NCI-H460 (cell line): ENCODE results near the gene AOPEP. TPM values are rescaled to one million over a fixed set of nuclear protein-coding genes. Genes with fewer than 3 reads are reported as not detected.
"Not testable (repeated sequence)": the region's sequence is repeated elsewhere in the genome, so short reads cannot be mapped to it uniquely, and the experiment has no call there.

ENCODE experiments used
- DNase-seq: peaks from one replicate; pipeline ENCODE4 v3.0.0-alpha.2; 2016; ENCODE audit warnings: low read depth; ENCODE audit errors: extremely low read depth
- total RNA-seq: library from RNA; depleted of rRNA; stranded (reverse); fragments of >200 nt; shearing (Covaris generic); gene quantifications from 2 replicates; pipeline ENCODE4 v1.2.3, GENCODE V29; 2014

AOPEP gene
- total RNA-seq, 1 experiment from 2014 or later, result 27.0 TPM

DNA sequence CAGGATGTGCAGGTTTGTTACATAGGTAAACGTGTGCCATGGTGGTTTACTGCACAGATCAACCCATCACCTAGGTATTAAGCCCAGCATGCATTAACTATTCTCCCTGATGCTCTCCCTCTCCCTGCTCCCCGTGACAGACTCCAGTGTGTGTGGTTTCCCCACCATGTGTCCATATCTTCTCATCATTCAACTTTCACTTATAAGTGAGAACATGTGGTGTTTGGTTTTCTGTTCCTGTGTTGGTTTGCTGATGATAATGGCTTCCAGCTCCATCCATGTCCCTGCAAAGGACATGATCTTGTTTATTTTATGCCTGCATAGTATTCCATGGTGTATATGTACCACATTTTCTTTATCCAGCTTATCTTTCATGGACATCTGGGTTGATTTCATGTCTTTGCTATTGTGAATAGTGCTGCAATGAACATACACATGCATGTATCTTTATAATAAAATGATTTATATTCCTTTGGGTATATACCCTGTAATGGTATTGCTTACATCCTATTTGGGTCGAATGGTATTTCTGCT is 103.6 kb downstream of the AOPEP start:
- DNase-seq, result not testable (repeated sequence)

DNA sequence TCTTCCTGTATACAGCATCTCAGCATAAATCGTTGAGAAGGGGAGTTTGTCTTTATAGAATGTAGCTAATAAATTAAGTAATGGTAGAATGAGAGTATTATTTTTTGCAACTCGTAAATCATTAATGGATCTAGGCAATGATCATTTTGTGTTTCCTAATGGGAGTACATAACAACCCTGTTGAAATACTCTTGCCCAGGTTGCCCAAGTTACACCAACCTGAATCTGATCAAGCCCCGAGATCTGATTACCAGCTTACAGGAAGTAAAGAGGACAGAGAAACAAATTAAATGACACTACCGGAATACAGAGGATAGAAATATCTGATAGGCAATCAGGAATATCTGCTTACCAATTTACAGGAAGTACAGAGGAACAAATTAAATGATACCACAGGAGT is 107.3 kb downstream of the AOPEP start:
- no peak for DNase-seq

DNA sequence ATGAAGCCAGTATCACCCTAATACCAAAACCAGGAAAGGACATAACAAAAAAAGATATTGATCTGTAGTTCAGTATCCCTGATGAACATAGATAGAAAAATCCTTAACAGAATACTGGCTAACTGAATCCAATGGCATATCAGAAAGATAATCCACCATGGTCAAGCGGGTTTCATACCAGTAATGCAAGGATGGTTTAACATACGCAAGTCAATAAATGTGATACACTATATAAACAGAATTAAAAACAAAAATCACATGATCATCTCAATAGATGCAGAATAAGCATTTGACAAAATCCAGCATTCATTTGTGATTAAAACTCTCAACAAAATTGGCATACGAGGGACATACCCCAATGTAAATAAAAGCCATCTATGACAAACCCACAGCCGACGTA is 110.9 kb downstream of the AOPEP start:
- no peak for DNase-seq

DNA sequence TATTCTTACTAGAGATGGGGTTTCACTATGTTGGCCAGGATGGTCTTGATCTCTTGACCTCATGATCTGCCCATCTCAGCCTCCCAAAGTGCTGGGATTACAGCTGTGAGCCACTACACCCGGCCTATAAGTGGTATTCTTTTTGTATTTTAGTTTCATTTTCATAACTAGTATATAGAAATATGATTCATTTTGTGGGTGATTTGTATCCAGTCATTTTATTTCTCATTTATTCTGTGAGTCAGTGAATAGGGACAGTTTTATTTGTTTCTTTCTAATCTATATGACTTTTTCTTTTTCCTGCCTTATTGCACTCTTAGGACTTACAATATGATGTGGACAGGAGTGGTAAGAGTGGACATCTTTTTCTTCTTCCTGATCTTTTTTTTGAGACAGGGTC is 112.9 kb downstream of the AOPEP start:
- DNase-seq, result no peak

DNA sequence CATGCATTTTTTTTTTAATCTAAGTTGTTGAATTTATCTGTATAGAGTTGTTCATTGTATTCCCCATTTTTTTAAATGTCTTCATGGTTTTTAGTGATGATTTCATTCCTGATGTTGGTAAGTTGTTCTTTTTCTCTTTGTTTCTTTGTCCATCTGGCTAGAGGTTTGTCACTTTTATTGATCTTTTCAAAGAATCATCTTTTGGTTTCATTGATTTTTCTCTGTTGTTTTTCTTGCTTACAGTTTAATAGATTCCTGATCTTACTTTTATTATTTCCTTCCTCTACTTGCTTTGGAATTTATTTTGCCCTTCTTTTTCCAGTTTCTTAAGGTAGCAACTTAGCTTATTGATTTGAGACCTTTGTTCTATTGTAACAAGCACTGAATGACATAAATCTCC is 114.2 kb downstream of the AOPEP start:
- no peak for DNase-seq

DNA sequence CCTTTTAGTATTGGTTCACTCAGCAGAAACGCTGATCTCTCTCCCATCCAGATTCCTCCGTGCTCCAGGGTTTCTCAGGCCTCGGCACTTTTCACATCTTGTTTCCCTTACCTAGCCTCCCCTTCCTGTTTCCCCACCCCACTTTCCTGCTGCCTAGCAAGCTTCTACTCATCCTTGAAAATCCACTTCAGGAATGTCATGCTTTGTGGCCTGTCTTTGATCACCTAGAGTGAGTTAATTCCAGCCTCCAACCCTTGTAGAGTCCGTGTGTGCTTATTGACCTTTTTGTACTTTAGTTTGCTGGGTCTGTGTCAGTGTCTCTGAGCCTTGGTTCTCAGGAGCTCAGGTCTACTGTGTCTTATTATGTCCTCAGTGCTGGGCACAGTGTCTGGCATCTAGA is 116.6 kb downstream of the AOPEP start:
- no peak for DNase-seq

DNA sequence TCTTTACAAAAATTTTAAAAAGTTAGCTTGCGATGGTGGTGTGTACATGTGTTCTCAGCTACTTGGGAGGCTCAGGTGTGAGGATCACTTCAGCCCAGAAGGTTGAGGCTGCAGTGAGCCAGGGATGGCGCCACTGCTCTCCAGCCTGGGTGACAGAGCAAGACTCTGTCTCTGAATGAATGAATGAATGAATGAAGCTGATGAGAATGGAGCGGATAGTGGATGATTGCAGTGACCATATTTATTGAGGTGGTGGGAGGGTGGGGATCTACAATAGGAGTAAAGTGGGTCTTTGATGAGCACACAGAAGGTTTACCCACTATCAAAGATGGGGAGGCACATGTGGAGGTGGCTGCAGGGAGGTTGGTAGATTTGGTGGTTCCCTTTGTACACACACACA is 120.2 kb downstream of the AOPEP start:
- no peak for DNase-seq

DNA sequence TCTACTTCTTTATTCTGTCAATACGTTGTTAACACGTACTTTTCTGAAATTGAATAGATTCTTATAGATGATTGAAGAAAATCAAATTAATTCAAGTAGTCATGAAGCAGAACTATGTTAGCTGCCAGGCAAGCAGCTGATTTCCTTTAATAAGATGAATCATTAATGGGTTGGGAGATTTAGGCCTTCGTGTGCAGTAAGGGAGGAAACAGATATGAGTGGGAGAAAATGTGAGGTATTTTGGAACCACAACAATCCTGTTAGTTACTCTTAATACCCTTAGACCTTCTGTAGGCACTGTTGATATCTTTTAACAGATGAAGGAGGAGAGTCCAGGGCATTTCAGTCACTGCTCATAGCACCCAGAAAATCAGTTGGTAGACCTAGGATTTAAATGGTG is 121.0 kb downstream of the AOPEP start:
- DNase-seq, result no peak

DNA sequence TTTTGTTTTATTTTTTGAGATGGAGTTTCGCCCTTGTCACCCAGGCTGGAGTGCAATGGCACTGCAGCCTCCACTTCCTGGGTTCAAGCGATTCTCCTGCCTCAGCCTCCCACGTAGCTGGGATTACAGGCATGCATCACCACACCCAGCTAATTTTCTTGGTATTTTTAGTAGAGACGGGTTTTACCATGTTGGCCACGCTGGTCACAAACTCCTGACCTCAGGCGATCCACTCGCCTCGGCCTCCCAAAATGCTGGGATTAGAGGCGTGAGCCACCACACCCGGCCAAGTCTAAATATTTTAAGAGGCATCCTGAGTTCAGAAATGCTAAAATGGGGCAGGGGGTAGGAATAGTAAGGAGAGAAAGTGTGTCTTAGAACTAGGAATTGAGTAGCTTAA is 122.3 kb downstream of the AOPEP start:
- DNase-seq, result not testable (repeated sequence)

DNA sequence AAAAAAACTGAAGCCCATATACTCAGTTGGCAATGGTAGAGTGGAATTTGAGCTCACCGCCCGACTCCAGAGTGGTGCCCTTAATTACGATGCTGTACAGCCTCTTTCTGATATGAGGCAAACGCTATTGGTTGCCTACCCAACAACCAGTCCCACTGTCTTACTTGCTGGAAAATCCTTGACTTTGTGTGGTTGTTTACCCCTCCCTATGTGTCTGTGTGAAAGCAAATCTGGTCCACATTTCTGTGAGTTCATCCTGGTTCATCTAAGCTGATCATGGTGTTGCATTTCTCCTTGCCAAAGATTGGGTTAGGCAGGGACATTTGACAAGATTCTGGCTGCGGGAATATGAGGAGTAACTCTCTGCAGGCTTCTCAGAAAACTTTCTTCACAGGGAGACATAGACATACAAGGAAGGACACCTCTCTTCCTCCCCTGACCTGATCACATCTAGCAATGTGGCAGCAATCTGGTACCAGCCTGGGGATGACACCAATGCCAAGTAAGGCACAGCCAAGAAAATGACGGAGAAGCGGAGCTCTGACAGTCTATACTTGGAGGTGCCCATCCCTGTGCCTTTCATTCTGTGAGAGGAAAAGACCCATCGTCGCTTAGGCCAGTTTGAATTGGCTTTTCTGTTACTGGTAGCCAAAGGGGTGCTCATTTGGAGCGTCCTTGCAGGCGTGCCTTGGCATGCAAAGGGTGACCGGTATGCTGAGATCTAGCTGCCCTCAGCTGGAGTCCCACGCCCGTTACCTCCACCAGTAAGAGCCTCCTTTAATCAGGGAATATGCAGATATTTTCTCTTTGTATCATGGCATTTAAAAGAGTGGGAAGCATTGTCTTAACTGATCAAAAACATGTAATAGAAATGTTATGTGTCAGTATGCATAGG is 124.3 kb downstream of the AOPEP start:
- no peak for DNase-seq

DNA sequence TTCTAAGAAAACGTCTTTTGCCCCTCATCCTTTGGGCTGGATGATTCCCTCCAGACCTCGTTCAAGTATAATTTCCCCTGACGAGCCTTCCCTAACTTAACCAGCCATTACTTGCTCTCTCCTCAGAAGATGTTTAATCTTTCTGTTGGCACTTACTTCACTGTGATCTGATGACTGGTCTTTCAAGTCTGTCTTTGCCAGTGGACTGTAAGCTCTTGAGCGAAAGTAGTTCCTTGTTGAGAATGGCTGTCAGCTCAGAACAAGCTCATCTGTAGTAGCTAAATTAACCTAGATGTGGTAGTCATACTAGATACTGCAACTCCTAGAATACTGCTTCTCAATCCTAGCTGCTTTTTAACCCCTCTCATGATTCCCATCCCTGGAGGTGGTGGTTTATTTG is 125.0 kb downstream of the AOPEP start:
- no peak for DNase-seq

DNA sequence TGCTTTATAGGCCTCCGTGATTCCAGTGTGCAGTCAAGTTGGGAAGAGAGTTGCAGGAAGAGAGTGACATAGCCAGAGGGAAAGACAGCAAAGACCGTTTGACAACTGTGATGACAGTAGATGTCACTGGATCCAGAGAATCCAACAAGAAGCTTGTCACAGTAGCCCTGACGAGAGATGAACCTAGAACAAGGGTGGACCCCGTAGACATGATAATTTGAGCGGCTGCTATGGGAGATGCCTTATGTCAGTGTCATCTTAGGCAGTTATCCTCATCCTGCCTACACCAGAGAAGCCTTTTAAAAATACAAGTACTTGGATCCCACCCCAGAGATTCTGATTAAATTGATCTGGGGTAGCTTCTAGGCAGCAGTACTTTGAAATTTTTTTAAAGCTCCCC is 125.4 kb downstream of the AOPEP start:
- DNase-seq, result no peak

DNA sequence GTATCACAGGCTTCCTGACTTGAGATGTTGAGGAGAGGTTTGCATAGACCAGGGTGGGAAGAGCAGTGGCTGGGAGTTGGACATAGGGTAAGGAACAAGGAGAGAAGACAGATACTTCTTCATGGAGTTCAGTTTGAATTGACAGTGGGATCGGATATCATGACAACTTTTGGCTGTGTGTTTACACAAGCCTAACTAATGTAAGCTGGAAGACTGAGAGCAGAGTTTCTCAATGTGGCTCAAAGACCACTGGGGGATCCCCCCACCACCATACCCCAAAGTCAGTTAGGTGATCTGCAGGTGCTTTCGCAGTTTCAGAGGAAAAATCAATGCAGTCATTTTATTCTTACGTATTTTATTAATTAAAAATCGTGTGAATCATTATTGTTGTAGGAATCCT is 125.9 kb downstream of the AOPEP start:
- no peak for DNase-seq

DNA sequence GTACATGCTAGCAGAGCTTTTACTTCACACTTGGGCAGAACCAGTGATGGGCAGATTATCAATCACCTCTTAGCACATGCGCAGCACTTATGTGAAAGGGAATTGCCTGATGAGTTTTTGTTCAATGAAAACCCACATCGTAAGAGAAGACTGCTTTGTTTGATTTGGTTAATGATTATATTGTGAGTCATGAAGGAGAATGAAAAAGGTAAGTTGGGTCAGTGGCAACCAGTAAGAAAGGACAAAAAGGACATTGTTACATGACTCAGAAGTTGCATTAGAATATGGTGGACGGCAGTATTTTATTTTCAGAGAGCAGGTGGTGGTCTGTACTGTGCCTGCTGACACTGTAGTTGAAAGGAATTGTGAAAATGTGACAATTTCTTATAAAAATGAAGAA is 127.4 kb downstream of the AOPEP start:
- DNase-seq, result no peak

DNA sequence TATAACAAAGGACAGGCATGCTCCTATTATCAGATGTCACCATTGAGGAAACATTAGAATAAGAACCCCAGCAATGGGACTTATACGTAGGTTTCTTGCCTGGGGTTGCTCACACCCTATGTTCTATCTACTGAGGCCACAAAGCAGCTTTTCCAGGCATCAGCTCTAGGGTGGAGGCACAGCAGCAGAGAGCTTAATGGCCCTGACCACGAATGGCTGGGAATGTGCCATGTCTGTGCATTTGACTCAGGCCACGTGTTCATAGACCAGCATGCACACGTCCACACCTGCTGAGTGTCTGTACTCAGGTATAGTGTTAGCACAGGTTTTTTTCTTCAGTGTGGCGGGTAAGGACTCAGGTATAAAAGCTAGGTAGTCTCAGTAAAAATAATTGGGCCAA is 129.4 kb downstream of the AOPEP start:
- DNase-seq, result no peak

DNA sequence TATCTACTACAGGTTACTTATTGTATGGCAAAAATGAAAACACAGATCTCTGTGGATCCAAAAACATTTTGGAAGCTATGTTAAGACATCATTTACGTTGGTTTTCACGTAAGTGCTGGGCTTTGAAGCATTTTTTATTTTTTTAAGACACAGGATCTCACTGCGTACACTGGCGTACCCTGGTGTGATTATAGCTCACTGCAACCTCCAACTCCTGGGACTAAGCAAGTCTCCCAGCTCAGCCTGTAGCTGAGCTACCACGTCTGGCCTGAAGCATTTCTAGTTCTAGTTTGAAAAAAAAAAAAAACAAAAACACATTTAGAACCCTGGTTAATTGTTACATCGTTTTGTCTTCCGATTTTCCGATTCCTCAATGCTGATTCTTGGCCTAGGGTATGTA is 131.3 kb downstream of the AOPEP start:
- no peak for DNase-seq

DNA sequence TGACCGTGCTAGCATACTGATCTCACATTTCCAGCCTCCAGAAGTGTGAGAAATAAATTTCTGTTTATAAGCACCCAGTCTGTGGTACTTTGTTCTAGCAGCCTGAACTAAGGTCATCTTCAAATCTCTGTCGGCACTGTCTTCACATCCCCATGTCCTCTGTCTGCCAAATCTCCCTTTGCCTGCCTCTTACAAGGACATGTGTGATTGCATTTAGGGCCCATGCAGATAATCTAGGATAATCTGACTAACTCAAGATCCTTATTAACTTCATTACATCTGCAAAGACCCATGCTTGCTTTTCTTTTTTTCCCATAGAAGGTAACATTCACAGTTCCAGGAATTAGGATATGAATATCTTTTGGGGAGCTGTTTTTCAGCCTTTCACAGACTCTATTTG is 132.7 kb downstream of the AOPEP start:
- DNase-seq, result no peak

DNA sequence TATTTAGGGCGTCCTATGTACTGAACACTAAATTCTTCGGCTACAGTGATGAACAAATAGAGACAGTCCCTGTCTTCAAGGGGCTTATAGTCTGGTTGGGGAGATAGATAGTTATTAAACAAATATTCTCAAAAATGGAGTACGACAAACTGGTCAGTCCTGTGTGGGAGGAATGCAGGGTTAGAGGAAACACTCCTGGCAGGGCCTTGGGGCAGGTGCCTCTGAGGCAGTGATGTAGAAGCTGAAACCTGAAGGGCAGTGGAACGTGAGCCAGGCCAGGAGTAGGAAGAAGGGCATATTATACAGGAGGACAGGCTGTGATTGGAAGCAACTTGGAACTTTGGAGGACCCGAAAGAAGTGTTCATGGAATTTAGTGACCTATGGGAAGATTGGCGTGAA is 133.4 kb downstream of the AOPEP start:
- no peak for DNase-seq

DNA sequence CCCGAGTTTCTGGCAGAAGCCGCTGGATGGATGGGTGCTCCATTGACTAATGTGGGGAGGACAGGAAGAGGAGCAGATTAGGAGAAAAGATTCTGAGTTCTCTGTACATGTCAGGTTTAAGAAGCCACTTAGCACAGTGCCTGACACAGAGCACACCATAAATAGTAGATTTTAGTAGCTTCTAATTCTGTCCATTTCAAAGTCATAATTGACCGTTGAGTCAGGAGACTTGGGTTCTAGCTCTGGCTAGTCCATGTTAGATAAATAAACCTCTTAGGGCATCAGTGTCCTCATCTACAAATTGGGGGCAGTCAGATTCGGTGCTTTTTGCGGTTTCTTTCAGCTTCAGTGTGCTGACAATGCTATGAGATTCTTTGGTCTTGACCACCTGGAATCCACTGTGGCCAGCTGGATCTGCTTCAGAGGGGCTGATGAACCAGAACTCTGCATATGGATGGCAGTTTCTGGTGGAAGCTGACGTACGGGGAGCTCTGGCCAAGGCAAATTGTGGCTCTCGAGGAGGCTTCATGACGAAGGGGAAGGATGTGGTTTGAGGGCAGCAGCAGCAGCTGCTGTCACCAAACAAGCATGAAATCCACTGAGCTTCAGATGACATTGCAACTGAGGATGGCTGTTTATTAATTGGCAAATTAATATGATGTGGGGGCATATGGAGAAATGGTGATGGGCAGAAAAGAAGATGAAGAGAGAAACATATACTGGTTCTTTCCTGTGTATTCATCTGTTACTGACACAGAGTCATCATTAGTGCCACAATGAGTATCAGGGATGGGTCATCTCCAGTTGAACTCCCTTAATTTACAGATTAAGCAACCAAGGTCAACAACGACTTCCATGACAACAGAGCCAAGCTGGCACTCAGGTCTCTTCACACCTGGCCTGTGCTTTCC is 134.4 kb downstream of the AOPEP start:
- no peak for DNase-seq

DNA sequence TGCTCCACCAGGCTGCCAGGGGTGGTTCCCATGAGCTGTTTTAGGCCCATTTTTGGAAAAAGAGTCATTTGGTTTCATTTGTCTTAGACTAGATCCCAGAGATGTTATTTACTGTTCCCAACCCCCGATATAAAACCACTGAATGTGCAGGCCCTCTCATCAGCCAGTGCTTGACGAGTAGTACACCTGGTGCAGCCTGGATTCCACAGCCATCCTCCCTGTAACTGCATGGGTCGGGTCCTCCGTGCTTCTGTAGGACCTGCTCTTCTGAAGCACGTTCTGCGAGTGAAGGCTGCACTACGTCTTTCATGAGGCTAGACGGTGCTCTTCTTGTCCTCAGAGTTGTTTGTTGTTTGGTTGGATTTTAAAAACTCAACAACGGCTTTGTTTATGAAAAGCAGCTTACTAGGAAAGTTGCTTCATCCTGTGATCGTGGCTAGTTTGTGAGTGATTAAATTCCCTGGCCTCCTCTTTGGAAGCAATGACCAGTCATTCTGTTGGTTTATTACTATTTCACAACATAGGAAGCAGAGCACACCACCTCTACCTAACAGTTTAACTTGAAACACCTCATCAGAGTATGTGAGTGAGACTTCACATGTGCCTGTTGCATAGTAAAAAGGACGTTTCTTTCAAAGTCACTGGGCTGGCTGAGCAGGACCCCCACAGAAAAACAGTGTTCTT is 135.2 kb downstream of the AOPEP start:
- peak; percentile 59 for DNase-seq

DNA sequence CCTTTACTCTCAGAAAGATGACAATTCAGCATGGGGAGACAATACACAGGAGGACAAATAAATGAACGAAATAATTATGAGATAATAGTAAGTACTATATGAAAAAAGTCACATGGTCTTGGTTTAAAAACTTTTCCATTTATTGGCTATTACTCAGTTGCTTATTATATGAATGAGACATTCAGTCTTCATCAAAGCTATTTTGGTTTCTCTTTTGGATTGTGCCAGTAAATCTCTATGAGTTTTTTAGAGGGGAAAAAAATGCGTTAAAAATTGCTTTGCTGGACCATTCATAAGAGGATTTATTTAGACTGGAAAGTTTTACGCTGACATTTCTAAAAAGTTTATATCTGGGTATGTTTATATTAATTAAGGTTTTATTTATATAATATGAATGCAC is 137.7 kb downstream of the AOPEP start:
- no peak for DNase-seq
